Hepatocyte (in vitro differentiated cells): Measurements from ENCODE around the gene LRRC49. TPM values are rescaled to one million over a fixed set of nuclear protein-coding genes. Genes with fewer than 3 reads are reported as not detected.

Experiments
- DNase-seq: peaks from one replicate; pipeline ENCODE4 v3.0.0-alpha.2; 2016; ENCODE audit warnings: low spot score
- H2AFZ ChIP-seq: fragments of 200-600 bp; sonication (generic); 2 replicates; pipeline ENCODE4 v1.6.0; 2016; ENCODE audit warnings: antibody characterized with exemption, mild to moderate bottlenecking
- H3K27ac ChIP-seq: fragments of 200-600 bp; sonication (generic); 2 replicates; pipeline ENCODE4 v1.5.1; 2016; ENCODE audit warnings: mild to moderate bottlenecking
- H3K27me3 ChIP-seq: fragments of 200-600 bp; sonication (generic); 2 replicates; pipeline ENCODE4 v1.6.1; 2016
- H3K36me3 ChIP-seq: fragments of 200-600 bp; sonication (generic); replicated peaks from 2 replicates; pipeline ENCODE4 v1.5.1; 2016; ENCODE audit warnings: low read depth; ENCODE audit not compliant: insufficient read depth
- H3K4me1 ChIP-seq: fragments of 200-600 bp; sonication (generic); 2 replicates; pipeline ENCODE4 v1.5.1; 2016; ENCODE audit warnings: mild to moderate bottlenecking, moderate library complexity; ENCODE audit not compliant: insufficient read depth
- H3K4me2 ChIP-seq: fragments of 200-600 bp; sonication (generic); 2 replicates; pipeline ENCODE4 v1.6.0; 2016
- H3K4me3 ChIP-seq: fragments of 200-600 bp; sonication (generic); 2 replicates; pipeline ENCODE4 v1.5.1; 2016; ENCODE audit warnings: mild to moderate bottlenecking
- H3K79me2 ChIP-seq: fragments of 200-600 bp; sonication (generic); 2 replicates; pipeline ENCODE4 v1.6.0; 2017; ENCODE audit warnings: mild to moderate bottlenecking
- H3K9me2 ChIP-seq: fragments of 200-600 bp; sonication (generic); replicated peaks from 2 replicates; pipeline ENCODE4 v1.6.0; 2017; ENCODE audit warnings: mild to moderate bottlenecking; ENCODE audit not compliant: insufficient read depth
- H3K9me3 ChIP-seq: fragments of 200-600 bp; sonication (generic); 2 replicates; pipeline ENCODE4 v1.5.1; 2016; ENCODE audit warnings: low read depth, mild to moderate bottlenecking
- H4K20me1 ChIP-seq: fragments of 200-600 bp; sonication (generic); 2 replicates; pipeline ENCODE4 v1.6.0; 2016; ENCODE audit warnings: mild to moderate bottlenecking; ENCODE audit not compliant: insufficient read depth, poor library complexity, severe bottlenecking
- EZH2 ChIP-seq: fragments of 200-600 bp; sonication (generic); IDR thresholded peaks from 2 replicates; pipeline ENCODE4 v1.6.1; 2016; ENCODE audit warnings: antibody characterized with exemption, mild to moderate bottlenecking, borderline replicate concordance
- EZH2phosphoT487 ChIP-seq: fragments of 200-600 bp; sonication (generic); IDR thresholded peaks from one replicate; pipeline ENCODE4 v1.6.1; 2018; ENCODE audit warnings: antibody characterized with exemption, mild to moderate bottlenecking, low read depth, moderate library complexity; ENCODE audit not compliant: unreplicated experiment, severe bottlenecking
- WGBS: methylation state at CpG from one replicate; pipeline ENCODE4 v1.1.6; 2016; ENCODE audit warnings: low lambda C conversion rate; ENCODE audit errors: missing lambda C conversion rate; 5-methylcytosine and 5-hydroxymethylcytosine counted together
- polyA plus RNA-seq: library from polyadenylated mRNA; unstranded; fragments of >200 nt; fragmentation: Nextera tagmentation; extraction: Ambion mirVana; gene quantifications from 2 replicates; pipeline ENCODE4 v1.2.1, GENCODE V29; 2016
- total RNA-seq: library from RNA; depleted of rRNA; stranded (reverse); fragments of >200 nt; gene quantifications from 2 replicates; pipeline ENCODE4 v1.2.3, GENCODE V29; 2014
- TF ChIP-seq, protein P1 (sequence below): fragments of 200-600 bp; sonication (generic); IDR thresholded peaks from 2 replicates; pipeline ENCODE4 v1.5.1; 2016; ENCODE audit warnings: antibody characterized with exemption, mild to moderate bottlenecking; ENCODE audit not compliant: poor library complexity

Gene LRRC49
- total and polyA plus RNA-seq, 2 experiments from 2014 or later, result 1.4 to 11.6 TPM

DNA sequence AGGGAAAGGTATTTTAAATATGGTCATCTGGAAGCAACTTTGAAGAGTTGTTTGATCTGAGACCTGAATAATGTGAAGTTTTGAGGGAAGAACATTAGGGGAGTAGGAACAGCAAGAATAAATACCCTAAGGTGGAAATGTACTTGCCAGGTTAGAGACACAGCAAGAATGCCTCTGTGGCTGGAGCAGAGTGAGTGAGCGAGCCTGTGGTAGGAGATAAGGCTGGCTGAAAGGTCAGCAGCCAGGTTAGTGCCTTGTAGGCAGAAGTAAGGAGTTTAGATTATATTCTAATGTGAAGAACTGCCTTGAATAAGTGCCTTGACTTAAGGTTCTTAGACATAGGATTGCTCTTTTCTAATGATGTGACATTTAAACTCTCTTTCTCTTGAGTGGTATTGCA lies 18.3 kb downstream of the LRRC49 start:
- TF ChIP-seq EZH2 (no peak), EZH2phosphoT487 (no peak)
- TF ChIP-seq, protein P1, sequence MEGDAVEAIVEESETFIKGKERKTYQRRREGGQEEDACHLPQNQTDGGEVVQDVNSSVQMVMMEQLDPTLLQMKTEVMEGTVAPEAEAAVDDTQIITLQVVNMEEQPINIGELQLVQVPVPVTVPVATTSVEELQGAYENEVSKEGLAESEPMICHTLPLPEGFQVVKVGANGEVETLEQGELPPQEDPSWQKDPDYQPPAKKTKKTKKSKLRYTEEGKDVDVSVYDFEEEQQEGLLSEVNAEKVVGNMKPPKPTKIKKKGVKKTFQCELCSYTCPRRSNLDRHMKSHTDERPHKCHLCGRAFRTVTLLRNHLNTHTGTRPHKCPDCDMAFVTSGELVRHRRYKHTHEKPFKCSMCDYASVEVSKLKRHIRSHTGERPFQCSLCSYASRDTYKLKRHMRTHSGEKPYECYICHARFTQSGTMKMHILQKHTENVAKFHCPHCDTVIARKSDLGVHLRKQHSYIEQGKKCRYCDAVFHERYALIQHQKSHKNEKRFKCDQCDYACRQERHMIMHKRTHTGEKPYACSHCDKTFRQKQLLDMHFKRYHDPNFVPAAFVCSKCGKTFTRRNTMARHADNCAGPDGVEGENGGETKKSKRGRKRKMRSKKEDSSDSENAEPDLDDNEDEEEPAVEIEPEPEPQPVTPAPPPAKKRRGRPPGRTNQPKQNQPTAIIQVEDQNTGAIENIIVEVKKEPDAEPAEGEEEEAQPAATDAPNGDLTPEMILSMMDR, result no peak
- H2AFZ ChIP-seq, result no peak overlapping the region
- H3K27me3 ChIP-seq, result no peaks in the 10 kb centered on the region
- H3K9me2 ChIP-seq, result no peaks in the 10 kb centered on the region
- H3K9me3 ChIP-seq, result peaks cover 5% of the 10 kb centered on the region
- 55% methylated on average over 1 of the region's 1 CpG for WGBS
- no peak overlapping the region for H3K4me2 ChIP-seq
- H3K79me2 ChIP-seq, result no peaks in the 10 kb centered on the region
- no peak for DNase-seq
- H3K4me3 ChIP-seq, result no peak overlapping the region
- H3K36me3 ChIP-seq, result no peaks in the 10 kb centered on the region
- no peak overlapping the region for H3K27ac ChIP-seq
- H3K4me1 ChIP-seq, result no peaks in the 10 kb centered on the region
- H4K20me1 ChIP-seq, result no peaks in the 10 kb centered on the region

DNA sequence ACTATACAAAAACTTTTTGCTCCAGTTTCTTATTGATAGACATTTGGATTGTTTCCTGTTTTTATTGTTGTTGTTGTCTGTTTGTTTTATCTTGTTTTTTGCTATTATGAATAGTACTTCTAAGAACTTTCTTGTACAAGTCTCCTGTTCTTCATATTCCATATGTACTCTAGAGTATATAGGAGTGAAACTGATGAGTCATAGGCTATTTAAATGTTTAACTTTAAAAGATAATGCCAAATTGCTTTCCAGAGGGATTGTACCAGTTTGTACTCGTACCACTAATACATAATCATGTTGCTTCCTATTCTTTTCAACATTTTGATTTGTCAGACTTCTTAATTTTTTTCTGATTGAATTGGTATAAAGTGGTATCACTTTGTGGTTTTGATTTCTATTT lies 19.6 kb downstream of the LRRC49 start:
- H3K4me1 ChIP-seq, result no peaks in the 10 kb centered on the region
- WGBS, result 45% methylated on average over 1 of the region's 1 CpG
- no peak overlapping the region for H3K4me2 ChIP-seq
- H4K20me1 ChIP-seq, result no peaks in the 10 kb centered on the region
- no peak overlapping the region for H3K4me3 ChIP-seq
- no peak overlapping the region for H3K27ac ChIP-seq
- TF ChIP-seq, protein P1, result no peak
- TF ChIP-seq EZH2 (no peak), EZH2phosphoT487 (no peak)
- no peak overlapping the region for H2AFZ ChIP-seq
- no peaks in the 10 kb centered on the region for H3K36me3 ChIP-seq
- H3K9me2 ChIP-seq, result no peaks in the 10 kb centered on the region
- no peaks in the 10 kb centered on the region for H3K27me3 ChIP-seq
- no peaks in the 10 kb centered on the region for H3K79me2 ChIP-seq
- DNase-seq, result no peak
- peaks cover 5% of the 10 kb centered on the region for H3K9me3 ChIP-seq

DNA sequence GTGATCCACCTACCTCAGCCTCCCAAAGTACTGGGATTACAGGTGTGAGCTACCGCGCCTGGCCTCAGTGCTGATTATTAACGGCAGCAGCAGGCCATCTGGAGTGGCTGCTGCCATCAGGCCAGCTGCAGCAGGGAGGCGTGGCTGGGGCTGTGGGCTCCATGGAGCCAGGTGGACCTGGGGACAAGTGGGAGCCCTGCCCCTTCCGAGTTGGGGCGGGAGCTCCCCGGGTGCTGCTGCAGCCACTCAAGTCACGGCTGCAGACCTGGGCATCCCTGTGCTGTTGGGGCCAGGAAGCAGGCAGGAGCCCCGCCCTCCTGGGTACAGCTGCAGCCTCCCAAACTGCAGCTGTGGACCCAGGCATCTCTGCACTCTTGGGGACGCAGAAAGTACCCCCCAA lies 23.9 kb downstream of the LRRC49 start:
- WGBS, result 96% methylated on average over 9 of the region's 10 CpGs
- Histone ChIP-seq H3K79me2 (no peaks in the 10 kb centered on the region), H3K4me3 (no peak overlapping the region), H3K27ac (no peak overlapping the region), H3K4me2 (no peak overlapping the region), H4K20me1 (no peaks in the 10 kb centered on the region), H3K27me3 (no peaks in the 10 kb centered on the region), H3K9me3 (no peaks in the 10 kb centered on the region), H3K4me1 (no peaks in the 10 kb centered on the region), H2AFZ (no peak overlapping the region), H3K36me3 (no peaks in the 10 kb centered on the region), H3K9me2 (no peaks in the 10 kb centered on the region)
- TF ChIP-seq EZH2phosphoT487 (no peak), EZH2 (no peak)
- TF ChIP-seq, protein P1, result no peak
- no peak for DNase-seq

DNA sequence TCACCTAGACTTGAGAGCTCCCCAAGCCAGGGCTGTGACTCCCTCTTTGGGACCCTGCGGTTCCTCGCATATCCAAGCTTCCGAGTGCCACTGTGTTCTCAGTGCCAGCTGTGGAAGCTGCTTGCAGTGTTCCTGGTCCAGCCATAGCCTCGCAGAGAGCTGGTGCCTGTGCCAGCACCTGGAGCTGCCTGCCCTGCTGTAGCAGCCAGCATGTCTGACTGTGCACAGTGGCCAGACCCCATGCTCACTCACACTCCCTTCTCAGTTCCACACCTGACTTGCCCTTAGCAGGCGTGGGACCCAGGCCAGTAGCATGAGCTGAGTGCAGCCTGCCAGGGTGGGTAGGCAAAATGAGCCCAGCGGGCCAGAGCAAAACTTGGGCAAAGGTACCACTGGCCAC lies 25.3 kb downstream of the LRRC49 start:
- 93% methylated on average over 6 of the region's 6 CpGs for WGBS
- Histone ChIP-seq H3K4me2 (no peak overlapping the region), H3K4me3 (no peak overlapping the region), H4K20me1 (no peaks in the 10 kb centered on the region), H3K79me2 (no peaks in the 10 kb centered on the region), H3K36me3 (no peaks in the 10 kb centered on the region), H2AFZ (no peak overlapping the region), H3K4me1 (no peaks in the 10 kb centered on the region), H3K27ac (no peak overlapping the region), H3K27me3 (no peaks in the 10 kb centered on the region), H3K9me2 (no peaks in the 10 kb centered on the region), H3K9me3 (no peaks in the 10 kb centered on the region)
- no peak for TF ChIP-seq EZH2
- DNase-seq, result no peak
